NB4 (cell line): ENCODE results near the gene ATXN1.
"Not testable (repeated sequence)": the region's sequence is repeated elsewhere in the genome, so short reads cannot be mapped to it uniquely, and the experiment has no call there.

Experiments
- DNase-seq: peaks from one replicate; pipeline ENCODE4 v3.0.0; 2010; ENCODE audit warnings: low read depth
- H3K4me3 ChIP-seq: one replicate; pipeline ENCODE4 v1.5.1; 2011; ENCODE audit warnings: mild to moderate bottlenecking, low read depth, low read length, moderate library complexity
- CTCF ChIP-seq: IDR thresholded peaks from one replicate; pipeline ENCODE4 v1.5.1; 2012; ENCODE audit warnings: low read depth, low read length
- MYC ChIP-seq: IDR thresholded peaks from 2 replicates; pipeline ENCODE4 v1.6.1; 2011; ENCODE audit warnings: low read depth, low read length
- POLR2A ChIP-seq: IDR thresholded peaks from 2 replicates; pipeline ENCODE4 v1.6.1; 2011; ENCODE audit warnings: mild to moderate bottlenecking; ENCODE audit not compliant: insufficient read length; ENCODE audit errors: extremely low read depth
- TF ChIP-seq, protein P1 (sequence below): IDR thresholded peaks from 2 replicates; pipeline ENCODE4 v1.6.1; 2011; ENCODE audit warnings: low read depth, low read length

The ATXN1 gene

DNA sequence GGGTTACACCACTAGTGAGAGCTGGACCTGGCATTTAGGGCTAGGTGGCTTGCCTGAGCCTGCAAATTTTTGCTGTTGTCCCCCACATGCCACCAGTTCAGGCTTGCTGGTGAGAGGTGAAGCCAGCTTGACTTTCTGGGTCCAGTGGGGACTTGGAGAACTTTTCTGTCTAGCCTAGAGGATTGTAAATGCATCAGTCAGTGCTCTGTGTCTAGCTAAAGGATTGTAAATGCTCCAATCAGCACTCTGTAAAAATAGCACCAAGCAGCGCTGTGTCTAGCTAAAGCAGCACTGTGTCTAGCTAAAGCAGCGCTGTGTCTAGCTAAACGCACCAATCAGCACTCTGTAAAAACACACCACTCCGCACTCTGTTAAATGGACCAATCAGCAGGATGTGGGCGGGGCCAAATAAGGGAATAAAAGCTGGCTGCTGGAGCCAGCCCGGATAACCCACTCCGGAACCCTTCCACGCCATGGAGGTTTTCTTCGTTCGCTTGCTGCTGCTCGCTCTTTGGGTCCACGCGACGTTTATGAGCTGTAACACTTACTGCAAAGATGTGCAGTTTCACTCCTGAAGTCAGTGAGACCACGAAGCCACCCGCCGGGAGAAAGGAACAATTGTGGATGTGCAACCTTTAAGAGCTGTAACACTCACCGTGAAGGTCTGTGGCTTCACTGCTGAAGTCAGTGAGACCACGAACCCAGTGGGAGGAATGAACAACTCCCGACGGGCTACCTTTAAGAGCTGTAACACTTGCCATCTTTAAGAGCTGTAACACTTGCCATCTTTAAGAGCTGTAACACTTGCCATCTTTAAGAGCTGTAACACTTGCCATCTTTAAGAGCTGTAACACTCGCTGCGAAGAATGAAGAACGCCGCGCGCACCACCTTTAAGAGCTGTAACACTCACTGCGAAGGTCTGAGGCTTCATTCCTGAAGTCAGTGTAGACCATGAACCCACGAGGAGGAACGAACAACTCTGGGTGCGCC is 495.6 kb downstream of the ATXN1 start:
- TF ChIP-seq, protein P1, sequence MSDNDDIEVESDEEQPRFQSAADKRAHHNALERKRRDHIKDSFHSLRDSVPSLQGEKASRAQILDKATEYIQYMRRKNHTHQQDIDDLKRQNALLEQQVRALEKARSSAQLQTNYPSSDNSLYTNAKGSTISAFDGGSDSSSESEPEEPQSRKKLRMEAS = no peak
- TF ChIP-seq POLR2A (no peak), CTCF (no peak), MYC (no peak)
- H3K4me3 ChIP-seq = no peak overlapping the region
- DNase-seq = peak; percentile 34

DNA sequence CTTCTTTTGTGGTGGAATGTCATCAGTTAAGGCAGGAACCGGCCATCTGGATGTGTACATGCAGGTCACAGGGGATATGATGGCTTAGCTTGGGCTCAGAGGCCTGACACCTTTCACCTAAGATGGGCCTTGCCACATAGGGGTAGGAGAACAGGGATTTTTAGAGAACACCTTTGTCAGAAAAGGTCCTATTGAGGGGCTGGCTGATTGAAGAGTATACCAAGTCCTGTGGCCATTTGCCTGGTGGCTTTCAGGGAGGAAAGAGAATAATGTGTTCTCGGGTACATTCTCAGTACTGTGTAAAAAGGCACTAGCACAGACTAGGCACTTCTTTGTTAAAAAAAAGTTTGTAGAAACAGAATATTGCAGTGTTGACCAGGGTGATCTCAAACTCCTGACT is 496.5 kb downstream of the ATXN1 start:
- no peak for DNase-seq
- no peak for TF ChIP-seq MYC
- TF ChIP-seq CTCF = no peak
- TF ChIP-seq POLR2A = no peak
- TF ChIP-seq, protein P1 = no peak
- no peak overlapping the region for H3K4me3 ChIP-seq

- DNase-seq, H3K4me3 ChIP-seq: not testable (repeated sequence)
These were observed 497.7 kb downstream of the ATXN1 start for GRCh38 chr6:16263464-16264099.

GRCh38 chr6:16262773-16263172 is 498.5 kb downstream of the ATXN1 start:
- not testable (repeated sequence) for H3K4me3 ChIP-seq, DNase-seq

- DNase-seq, H3K4me3 ChIP-seq: not testable (repeated sequence)
These were observed 500.7 kb downstream of the ATXN1 start for GRCh38 chr6:16260602-16261001.

DNA sequence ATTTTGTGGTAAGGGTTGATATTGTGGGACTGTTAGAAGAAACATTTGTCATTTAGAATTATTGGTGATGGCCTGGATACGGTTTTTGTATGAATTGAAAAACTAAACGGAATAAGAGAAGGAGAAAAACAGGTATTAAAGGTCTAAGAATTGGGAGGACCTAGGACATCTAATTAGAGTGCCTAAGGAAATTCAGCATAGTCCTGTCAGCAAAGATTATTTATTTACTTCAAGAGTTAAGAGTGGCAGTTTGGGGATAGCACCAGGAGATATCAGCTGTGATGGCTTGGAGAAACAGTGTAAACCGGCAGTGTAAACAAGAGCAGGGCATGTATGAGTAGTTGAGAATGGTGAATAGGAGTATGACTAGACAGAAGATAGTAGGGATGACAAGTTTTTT is 501.7 kb downstream of the ATXN1 start:
- DNase-seq = not testable (repeated sequence)

DNA sequence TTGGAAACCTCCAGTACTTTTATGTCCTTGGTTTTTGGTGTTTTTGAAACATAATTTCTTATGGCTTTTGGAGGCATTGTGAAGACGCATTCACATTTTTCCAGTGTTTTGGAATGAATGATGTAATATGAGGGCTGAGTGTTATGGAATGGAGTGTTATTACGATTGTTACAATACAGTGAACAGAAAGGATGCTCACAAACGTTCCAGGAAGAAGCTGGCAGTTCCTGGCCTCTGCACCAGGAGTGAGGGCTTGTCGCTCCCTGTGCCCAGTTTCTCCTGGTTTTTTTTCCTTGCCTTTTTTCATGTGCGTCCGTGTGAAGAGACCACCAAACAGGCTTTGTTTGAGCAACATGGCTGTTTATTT is 502.6 kb downstream of the ATXN1 start:
- no peak for DNase-seq
- no peak overlapping the region for H3K4me3 ChIP-seq
- TF ChIP-seq MYC (no peak), CTCF (no peak), POLR2A (no peak)
- TF ChIP-seq, protein P1 = no peak

More for the DNA sequence above, 501.7 kb downstream of the ATXN1 start:
- H3K4me3 ChIP-seq = not testable (repeated sequence)

DNA sequence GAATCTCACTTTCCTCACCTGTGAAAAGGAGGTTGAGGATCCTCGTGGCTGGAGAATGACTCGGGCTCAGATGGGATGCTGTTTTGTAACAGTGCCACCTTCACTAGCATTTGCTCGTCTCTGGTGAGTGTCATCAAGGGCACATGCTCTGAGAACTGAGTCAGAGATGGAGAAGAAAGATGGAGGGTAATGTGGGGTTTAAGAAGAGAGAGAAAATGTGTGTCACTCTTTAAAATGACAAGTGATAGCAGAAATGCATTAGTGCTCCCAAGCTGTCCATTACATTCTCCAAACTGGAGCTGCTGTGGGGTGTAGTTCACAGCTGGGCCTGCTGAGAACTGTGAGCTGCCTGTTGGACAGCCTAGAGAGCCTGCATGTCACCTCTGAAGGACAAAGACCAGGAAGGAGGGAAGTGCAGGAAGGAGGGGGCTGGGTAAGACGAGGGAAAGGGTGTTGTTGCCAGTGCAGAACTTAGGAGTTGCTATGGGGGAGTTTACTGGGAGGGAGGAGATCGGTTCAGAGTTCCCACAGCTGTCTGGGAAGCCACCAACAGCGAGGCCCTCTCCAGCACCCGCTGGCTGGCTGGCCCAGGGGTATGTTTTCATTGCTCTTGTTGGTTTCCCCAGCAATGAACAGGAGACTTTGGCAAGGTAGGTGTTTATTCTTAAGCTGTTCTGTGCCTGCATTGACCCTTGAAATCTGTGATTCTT is 503.1 kb downstream of the ATXN1 start:
- no peak for DNase-seq
- H3K4me3 ChIP-seq = no peak overlapping the region
- no peak for TF ChIP-seq CTCF
- no peak for TF ChIP-seq MYC
- TF ChIP-seq POLR2A = no peak
- TF ChIP-seq, protein P1 = no peak
